IPS-NIHi7 (cell line): ENCODE results near the gene CTIF.
A peak's percentile ranks its signal among the peaks of the same experiment; 100 is the strongest.

Experiments used
- DNase-seq: peaks from one replicate; pipeline ENCODE4 v3.0.0; 2012; ENCODE audit warnings: mixed read lengths; ENCODE audit errors: extremely low spot score

Gene CTIF

DNA sequence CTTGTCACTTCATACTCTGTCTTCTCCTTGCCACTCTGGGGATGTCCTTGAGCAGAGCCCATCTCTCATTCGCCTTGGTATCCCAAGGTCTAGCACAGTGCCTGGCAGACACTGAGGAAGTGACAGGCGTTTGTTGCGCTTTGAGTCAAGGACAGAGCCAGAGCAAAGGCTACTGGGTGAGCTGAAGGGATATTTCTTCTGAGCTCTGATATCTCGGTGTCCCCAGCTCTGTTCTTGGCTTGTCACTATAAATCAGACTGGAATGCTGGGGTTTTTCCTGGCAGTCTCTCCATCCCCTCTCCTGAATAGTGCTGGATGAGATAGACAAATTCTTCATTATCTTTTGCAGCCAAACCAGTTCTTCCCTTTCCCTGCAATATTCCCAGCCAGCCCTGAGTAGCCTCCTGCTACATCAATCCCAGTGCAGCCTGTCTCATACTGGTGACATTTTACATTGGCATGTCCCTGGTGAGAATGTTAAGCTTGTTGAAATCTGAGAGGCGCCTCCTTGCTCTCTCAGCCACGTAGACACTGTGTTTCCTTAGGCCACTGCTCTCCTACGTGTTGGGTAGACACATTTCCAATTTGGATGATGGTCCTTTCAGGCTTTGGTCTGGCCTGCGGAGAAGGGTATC, 61.7 kb downstream of the CTIF start:
- no peak for DNase-seq

DNA sequence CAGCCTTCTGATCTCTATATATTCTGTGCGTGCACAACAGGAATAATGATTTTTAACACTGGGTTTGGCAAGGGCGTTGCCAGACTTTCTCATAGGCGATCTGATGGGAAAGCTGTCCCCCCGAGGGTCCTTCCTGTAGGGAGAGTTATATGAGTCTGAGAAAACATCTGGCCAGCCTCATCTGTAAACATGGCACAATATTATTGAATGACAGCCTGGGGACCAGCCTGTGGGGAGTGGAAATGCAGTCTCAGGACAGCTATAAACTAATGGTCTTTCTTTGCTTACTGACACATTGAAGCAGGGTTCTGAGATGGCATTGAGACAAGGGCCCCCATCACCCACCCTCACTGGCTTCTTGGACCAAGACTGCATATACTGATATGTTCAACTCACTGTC, 62.5 kb downstream of the CTIF start:
- no peak for DNase-seq

DNA sequence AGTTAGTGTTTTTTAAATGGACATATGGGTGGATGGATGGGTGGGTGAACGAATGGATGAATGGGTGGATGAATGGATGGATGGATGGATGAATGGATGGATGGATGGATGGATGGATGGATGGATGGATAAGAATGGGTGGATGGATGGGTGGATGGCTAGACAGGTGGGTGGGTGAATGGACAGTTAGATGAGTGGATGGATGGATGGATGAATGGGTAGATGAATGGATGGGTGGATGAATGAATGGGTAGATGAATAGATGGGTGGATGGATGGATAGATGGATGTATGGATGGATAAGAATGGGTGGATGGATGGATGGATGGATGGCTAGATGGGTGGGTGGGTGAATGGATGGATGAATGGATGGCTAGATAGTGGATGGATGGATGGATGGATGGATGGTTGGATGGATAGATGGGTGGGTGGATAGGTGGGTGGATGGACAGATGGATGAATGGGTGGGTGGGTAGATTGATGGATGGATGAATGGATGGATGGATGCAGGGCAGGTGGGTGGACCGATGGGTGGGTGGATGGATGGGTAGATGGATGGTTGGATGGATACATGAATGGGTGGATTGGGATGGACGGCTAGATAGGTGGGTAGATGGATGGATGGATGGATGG, 64.0 kb downstream of the CTIF start:
- no peak for DNase-seq

DNA sequence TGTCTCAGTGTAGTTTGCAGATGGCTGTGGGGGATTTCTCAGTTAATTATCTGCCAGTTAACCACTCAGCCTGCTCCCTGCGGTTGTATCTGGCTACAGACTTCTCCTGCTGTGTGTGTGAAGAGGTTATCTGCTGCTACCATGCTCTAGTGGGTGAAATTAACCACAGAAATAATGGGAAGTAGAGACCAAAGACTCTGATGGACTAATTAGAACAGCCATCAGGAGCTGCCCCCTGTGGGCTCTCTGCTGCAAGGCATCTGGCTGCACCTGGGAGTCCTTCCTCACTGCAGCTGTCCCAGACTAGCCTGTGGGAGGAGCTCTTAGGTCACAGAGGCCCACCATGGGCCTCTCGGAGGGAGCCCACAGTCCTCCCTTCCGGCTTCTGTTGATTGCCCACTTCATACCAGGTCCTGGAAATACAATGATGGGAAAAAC, 66.6 kb downstream of the CTIF start:
- peak; percentile 94 for DNase-seq

DNA sequence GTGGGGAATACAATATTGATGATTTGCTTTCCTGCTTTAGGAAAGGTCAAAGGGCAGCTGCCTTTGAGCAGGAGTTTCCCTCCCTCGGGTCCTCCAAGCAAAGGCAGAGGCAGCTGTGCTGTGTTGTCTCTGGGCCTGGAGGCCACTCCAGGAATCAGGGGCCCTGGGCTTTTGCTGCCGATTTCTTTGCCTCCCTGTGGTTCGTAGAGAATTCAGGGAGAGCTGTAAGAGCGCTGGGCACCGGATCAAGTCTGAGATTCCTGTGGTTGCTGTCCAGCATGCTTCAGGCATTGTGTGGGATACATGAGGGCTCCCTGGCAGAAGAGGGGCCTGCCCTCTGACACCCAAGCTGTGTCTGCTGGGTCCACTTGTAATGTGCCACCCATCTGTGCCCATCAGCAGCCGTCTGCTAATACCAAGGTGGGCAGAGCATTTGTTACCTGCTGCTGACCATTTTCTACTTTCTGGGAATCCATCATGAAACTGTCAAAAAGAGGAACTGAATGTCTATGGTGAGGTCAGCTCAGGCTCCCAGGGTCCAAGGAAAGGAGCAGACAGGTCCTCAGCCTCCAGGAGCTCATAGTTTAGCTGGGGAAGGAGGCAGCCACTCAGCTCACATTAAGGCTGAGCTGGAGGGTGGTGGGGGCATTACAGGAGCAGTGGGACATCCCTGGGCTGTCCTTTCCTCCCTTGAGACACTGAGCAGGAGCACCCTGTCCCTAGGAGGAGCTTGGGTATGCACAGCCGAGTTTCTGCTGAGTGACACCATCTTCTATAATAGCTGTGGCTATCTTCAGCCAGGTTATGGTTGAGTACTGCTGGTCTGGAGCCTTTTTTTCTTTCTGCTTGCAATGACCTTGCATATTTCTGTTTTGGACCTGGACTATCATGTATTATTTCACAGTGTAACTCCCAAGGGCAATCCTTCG, 68.5 kb downstream of the CTIF start:
- no peak for DNase-seq

DNA sequence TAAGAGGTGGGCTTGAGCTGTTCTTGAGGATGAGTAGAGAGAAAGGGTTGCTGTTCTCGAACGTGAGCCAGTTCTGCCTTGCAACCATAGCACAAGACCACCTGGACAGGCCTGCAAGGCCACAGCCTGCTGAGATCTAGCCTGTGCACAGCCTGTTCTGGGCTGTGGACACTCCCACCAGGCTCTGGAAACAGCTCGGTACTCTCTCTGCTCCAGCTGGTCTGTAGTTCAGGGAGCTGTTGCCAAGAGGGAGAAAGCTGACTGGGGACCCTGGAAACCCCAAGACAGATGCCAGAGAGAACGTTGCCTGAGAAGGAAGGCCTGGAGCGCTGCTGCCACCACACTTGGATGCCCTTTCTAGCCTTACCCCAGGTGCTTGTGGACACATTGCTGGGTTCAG, 69.8 kb downstream of the CTIF start:
- no peak for DNase-seq

DNA sequence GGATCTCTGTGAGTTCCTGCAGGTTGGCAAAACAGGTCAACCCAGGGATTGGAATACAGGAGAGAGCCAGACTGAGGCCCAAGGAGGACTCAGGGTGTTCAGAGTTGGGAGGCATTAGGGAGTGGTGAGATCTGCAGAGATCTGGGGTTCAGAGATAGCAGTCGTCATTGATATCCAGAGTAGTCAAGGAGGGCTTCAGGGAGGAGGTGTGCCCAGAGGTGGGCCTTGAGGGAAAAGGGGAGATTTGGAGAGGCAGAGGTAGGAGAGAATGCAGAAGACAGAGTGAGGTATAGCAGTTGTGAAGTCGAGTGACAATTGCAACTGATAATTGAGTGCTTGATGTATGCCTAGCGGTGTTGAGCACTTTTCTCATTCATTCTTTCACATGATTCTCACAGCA, 70.3 kb downstream of the CTIF start:
- no peak for DNase-seq

DNA sequence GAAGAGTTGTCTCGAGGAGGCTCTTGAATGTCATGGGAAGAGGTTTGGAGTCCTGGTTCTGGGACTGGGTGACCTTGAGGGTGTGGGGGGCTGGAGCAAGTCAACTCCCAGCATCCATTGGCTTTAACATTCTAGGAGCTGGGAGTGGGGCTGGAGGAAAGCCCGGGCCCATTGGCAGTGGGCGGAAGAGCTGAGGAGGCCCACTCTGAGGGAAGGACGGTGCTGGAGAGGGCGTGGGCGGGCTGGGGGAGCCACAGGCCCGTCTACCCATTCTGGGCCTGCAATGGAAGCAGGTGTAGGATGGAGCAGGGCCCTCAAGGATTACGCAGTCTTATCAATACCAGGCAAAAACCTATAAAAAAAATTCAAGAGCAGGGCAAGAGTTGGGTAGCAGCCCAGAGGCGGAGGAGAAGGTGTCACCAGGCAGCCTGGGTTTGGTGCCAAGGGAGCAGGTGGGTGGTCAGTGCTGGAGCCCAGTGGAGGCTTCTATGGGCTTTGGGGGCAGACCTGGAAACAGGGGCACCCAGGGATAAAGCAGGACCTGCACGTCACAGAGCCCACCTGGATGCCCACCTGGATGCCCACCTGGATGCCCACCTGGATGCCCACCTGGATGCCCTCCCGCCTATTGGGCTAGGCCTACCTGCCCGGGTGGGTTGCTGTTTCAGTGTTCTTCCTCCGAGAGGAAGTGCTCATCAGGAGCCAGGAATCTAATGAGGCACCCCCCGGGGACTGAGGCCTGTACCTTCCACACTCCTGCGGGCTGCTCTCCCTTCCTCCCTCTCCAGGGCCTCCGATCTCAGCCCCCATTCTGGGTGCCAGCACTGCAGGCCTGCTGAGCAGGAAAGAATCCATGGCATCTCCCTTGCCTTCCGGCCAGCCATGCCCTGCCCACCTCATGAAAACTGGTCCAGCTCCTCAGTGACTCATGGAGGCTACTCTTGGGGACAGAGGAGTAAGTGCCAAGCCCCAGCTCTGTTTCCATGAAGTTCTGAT, 71.3 kb downstream of the CTIF start:
- DNase-seq: no peak

DNA sequence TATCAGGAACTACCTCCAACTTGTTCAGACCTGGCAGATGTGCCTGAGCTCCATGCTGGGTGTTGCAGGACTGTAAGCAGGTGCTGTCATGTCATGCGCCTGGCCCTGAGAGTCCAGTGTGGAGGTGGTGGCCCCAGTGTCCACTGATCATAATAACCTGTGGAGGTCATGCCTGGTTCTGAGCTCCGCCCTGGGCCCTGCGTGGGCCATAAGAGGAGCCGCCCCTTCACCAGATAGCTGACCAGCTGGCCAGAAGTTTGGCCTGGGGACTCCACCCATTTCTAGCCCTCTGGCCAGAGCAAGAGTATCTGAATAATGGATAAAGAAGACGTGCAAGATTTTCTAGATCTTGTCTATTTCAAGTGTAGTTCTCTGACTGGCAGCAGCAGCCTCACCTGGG, 72.4 kb downstream of the CTIF start:
- DNase-seq: no peak

DNA sequence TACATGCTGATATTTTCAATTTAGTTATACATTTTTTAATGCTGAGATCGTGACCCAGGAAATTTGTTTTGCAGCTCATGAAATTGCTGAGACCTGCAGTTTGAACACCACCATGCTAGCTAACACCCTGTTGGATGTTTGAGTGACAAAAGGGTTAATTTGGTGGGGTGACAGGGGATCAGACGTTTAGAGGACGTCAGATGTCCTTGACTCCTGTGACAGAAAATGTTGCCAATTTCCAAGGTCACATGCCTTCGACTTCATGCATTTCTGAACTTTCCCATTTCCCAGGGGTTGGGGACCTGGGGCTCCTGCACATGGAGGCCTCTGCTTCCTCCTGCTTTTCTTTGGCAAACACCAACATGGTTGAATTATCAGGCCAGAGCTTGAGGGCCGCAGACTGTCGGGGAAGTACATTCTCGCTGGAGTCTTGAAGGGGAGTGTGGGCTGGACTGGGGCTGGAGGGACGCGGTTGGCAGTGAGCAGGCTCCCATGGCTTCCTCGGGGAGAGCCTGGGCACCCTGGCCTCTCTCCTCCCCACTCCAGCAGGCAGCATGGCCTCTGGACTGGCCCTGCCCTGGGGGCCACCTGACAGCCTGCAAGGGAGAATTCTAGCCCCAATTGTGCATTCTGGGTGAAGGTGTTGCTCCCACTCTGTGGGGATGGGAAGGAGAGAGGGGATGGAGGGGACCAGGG, 73.1 kb downstream of the CTIF start:
- no peak for DNase-seq

DNA sequence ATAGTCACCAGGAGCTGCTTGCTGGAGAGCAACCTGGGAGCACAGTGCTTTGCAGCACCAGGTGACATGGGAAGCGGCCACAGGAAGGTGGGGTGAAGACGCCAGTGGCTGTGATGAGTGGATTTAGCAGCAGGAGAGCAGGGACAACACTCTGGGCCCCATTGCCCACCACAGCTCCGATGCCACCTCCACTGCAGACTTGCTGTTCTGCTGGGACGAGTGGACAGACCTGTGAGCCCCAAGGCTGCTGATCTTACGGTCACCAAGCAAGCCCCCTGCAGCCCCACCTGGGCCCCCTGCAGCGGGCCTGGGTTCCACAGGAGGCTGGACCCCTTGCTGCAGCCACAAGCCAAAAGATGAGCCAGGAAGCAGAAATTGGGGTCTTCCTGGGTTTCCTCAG, 73.7 kb downstream of the CTIF start:
- DNase-seq: no peak

DNA sequence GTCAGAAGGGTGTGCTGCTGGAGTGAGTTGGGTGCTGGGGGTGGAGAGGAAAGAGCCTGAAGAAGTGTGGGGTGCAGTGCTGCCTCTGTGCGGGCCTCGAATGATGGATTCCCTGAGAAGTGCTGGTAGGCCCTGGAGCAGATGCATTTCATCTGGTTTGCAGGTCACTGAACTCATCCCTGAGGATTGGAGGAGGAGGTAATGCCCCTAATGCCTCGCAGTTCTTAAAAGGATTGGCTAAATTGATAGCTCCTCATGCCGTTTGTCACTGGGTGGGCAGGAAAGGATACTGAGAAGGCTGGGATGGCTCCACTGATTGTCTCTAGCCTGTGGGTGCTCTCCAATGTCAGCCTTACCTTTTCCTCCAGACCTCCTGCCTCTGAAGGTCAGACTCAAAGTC, 74.1 kb downstream of the CTIF start:
- no peak for DNase-seq

DNA sequence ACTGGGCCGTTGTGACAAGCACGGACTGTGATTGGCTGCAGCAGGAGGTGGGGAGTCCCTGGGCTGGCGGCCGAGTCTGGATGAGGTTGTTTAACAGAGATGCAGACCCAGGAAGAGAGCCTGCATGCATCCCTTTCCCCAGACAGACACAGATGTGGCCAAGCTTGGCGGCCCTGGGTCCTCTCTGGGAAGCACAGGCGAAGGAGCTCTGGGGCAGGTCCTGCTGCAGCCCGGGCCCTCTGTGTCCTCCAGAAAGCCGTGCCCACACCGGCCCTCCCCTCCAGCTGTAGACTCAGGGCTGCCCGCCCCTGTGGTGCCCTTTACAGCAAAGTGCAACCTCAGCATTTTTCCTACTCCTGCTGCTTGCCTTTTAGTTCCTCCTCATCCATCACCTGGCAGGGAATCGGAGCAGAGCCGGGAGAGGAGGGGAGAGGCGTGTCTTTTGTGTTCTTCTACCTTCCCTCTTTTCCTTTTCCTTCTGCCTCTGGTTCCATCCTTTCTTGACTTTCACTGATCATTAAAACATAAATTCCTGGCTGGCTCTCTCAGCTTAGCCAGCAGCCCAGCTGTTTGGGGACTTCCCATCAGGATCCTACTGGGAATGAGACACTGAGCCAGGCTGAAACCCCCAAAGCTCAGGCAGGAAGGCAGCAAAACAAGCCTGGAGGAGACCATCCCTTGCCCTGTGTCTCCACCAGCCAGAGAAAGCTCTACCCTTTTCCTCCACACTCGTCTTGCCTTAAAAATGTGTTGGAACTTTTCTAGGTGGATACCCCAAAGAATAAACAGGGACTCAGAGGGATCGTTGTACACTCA, 75.0 kb downstream of the CTIF start:
- no peak for DNase-seq

DNA sequence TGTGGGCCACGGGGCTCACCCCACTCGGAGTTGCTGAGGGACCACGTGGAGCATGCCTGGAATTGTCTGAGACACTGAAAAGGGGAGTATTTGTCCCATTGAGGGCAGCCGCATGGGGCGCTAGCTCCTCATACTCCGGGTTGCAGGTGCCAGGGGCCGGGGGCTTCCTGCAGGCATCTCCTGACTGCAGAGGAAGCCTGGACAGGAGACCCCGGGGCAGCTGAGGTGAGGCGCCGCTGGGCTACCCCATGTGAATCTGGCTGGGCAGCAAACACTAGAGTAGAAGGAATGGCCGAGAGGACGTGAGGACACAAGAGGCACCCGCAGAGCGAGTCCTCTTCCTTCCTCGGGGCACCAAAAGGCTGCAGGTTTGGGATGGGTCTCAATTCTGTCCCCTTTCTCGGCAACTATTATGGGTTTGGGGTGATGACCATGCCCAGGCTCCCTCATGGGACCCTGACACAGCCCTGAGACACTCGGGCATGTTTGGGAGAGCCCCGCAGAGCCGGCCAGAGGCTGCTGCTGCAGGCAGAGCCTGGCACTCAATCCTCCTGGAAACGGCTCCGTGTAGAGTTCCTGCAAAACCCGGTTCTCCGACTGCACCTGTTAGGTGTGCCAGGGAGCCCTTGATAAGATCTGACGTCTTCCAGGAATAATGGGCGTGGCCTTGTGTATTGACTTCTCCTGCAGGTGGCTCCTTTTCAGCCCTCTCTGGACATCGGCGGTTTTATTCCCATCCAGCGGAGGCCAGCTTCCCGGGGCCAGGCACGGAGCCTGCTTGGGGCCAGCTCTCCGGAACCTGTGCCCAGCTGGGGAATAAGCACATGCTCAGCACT, 77.0 kb downstream of the CTIF start:
- no peak for DNase-seq

DNA sequence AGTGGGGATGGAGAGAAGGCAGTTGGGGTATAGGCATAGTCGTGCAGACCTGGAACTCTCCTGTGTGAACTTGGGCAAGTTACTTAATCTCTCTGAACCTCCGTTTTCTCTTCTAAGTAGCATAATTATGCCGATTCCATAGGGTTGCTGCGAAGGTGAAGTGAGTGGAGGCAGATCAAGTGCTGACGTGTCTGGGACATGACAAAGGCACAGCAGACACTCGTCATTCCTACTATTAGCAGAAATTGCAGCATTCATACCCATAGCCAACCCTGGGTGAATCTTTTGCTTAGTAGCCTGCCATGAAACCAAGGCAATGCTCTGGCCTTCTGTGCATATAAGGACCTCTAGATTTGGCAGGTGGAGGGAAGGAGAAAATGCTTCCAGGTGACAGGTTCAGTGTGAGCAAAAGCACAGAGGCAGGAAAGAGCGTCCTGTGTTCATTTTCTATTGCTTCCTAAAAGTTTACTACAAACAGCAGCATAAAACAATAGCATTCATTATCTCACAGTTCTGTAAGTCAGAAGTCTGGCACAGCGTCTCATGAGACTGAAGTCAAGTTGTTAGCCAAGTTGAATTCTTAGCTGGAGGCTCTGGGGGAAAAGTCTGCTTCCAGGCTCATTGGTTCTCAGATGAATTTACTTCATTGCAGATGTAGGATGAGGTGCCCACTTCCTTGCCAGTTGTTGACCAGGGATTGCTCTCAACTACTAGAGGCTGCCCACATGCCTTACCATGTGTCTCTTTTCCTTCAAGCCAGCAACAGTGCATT, 77.8 kb downstream of the CTIF start:
- no peak for DNase-seq

DNA sequence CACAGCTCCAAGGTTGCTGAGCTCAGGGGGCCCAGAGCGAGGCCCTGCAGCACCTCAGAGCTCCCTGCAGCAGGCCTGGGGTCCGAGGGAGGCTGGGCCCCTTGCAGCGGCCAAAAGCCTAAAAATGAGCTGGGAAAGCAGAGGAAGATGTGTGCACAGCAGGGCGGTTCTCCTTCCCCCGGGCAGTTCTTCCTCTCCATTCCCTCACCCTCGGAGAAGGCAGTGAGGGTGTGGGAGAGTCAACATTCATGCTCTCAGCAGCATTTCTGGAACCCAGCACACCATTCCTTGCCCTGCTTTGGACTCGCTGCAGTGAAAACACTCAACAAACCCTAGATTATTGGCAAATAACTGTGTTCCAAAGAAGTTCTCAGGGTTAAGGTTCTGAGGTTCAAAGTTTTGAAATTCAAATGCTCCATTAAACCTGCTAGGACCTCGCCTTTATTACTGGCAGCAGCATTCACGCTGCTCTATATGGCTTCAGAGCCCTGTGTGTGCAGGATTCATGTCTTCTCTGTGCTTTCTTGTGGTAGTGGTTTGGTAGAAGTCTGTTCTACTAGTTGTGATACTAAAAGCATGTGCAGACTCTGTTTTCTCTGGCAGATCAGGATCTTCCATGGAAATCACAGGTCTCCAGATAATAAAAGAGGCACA, 79.1 kb downstream of the CTIF start:
- DNase-seq: no peak

DNA sequence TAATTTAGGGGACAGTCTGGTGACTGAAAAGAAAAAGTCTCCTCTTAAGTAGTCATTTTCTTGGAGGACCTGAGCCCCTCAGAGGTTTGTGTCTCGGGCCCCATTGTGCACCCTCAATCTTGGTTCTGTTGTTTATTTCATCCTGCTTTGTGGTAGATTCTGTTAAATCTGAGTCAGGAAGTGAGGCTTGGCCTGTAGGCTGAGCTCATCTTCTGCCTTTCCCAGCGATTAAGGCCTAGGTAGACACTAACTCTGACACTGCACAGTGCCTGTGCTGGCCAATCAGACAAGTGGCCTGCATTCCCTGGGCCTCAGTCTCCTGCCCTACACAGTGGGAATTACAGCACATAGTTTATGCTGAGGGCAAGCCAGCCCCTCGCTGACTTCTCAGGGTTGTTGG, 80.2 kb downstream of the CTIF start:
- no peak for DNase-seq

DNA sequence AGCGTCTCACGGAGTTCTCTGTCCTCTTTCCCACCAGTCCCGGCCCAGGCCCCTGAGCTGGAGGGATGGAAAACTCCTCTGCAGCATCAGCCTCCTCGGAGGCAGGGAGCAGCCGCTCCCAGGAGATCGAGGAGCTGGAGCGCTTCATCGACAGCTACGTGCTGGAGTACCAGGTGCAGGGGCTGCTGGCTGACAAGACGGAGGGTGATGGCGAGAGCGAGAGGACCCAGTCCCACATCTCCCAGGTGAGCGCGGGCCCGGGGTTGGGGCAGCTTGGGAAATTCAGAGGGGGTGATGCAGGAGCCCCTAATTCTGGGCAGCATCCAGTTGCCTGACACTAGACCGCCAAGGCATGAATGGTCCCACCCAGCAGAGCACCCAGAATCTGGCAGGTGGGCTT, 80.7 kb downstream of the CTIF start:
- DNase-seq: no peak
